MV-4-11 (cell line): Measurements from ENCODE around the gene BICRA.

Source experiments
- DNase-seq: peaks from one replicate; lab custom pipeline; 2025; lab: John Stamatoyannopoulos, UW

Gene BICRA

DNA sequence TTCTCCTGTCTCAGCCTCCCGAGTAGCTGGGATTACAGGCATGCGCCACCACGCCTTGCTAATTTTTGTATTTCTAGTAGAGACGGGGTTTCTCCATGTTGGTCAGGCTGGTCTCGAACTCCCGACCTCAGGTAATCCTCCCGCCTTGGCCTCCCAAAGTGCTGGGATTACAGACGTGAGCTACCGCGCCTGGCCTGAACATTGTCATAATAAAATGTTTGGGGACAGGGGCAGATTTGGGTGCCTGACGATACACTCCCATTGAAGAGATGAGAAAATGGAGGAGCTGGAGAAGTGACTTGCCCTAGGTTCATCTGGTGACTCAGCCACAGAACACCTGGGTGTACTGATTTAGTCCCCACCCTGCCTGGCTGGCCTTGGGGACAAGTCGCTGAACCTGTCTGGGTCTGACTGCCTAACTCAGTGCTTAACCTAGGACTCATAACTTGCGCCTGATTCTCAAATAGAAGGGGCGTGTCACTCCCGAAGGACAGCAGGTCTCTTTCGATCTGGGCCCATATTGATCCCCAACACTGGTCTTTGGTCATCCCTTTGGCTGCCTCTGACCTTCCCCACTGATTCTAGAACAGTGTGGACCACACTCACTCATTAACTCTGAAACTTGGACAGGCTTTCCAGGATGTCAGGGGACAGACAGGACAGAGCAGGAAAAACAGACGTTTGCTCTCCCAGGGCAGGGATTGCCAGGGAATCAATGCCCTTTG, 7.6 kb upstream of the BICRA start:
- no peak for DNase-seq

DNA sequence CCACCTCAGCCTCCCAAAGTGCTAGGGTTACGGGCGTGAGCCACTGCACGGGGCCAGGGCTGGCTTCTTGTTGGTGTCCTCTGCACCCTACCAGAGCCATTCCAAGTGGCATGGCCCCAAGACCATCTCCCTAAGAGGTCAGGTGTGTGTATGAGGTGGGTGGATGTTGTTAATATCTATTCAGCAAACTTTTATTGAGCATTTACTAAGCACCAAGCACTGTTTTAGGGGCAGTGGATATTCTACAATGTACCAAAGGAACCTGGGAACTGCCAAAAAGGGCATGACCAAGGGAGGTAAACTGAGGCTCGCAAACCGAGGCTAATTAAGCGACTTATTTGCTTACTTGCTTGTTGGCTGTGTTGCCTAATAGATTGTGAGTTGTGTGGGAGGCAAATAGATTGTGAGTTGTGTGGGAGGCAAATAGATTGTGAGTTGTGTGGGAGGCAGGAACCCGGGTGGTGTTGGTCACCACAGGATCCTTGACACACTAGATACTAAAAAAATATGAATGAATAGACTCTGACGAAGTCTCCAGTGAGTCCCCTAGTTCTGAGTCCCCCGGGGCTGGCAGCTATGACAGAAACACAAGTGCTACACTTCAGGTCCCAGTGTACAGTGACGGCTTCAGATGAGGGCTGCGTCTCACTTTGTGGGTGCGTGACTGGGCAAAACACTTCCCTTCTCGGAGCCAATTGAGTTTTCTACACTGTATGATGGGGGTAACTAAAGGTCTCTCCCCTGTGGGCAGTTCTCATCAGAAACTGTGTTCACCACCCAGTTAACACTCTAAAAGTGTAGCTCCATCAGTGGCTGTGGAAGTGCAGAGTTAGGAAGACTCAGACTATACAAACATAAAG, 5.0 kb upstream of the BICRA start:
- peak; percentile 36 for DNase-seq

- no peak for DNase-seq
These were observed 1.3 kb upstream of the BICRA start for GRCh38 chr19:47607564-47608073.

- DNase-seq, result peak; percentile 88
These were observed 638 bp upstream of the BICRA start for GRCh38 chr19:47608074-47608918.

GRCh38 chr19:47609906-47610894, 1.3 kb downstream of the BICRA start:
- peak; percentile 12 for DNase-seq

GRCh38 chr19:47610902-47611301, 2.0 kb downstream of the BICRA start:
- no peak for DNase-seq

DNA sequence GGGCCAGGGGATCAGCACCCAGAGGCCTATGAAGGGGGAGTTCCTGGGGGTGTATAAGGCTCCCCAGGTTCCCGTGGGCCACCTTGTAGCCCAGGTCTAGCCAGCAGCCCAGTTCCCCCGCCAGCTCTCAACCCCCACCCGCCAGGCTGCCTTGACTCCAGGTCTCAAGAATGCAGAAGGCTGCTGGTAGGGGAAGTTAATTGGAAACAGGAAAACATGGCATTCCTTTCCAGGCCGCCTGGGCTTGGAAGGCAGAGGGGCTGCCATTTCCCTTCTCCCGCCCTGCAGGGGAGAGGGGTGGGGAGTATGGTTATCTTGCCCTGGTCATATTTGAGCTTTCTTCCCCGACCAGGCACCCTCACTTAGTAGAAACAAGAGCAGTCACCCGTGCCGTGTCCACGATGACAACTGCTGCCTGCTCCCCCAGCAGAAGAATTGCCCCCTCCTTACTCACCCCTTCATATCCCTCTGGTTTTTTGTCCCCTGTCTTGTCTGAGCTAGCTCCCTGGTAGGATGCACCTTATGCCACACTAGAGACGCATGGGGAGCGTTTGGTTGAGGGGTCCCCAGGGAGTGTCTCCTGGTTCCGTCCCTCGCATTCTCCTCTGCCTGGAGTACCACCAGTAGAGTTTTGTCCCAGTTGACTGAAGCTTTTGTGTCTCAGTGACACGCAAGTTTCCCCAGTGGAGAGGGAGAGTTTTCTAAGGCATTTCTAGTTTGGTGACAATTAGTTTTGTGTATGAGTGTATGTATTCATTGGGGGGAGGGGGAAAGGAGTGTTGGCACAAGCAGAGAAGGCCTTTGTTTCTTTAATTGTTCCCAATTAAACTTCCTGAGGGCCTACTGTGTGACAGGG, 4.5 kb downstream of the BICRA start:
- DNase-seq, result no peak

GRCh38 chr19:47614021-47614295, 5.0 kb downstream of the BICRA start:
- no peak for DNase-seq

DNA sequence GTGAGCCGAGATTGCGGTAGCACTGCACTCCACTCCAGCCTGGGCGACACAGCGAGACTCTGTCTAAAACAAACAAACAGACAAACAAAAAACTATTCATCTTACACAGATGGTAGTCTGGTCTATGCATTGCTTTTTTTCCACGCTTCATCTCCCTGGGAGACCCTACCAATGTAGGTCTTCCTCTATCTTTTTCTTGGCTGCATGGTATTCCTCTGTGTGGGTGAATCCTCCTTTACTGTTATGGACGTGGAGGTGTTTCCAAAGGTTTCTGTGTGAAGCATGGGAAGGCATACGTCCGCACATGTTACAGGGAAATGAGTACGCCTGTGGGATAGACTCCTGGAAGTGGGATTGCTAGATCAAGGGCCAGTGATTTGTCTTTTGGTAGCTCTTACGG, 5.6 kb downstream of the BICRA start:
- DNase-seq, result no peak

DNA sequence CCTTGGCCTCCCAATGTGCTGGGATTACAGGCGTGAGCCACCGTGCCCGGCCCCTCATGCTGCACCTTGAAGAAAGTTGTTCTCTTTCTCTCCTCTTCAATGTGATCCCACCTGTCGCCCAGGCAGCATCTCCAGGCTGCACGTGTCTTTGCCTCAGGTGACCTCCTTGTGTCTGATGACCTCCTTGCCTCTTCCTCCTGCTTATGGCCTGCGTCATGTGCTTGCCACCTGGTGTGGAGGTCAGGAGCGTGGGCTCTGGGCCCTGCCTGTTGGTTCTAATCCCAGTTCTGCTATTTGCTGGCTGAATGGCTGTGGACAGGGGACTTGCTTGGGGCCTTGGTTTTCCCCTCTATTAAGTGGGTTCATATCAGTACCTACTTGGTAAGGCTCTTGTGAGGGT, 6.3 kb downstream of the BICRA start:
- DNase-seq, result no peak

- DNase-seq, result no peak
These were observed 6.8 kb downstream of the BICRA start for GRCh38 chr19:47615714-47616113.

DNA sequence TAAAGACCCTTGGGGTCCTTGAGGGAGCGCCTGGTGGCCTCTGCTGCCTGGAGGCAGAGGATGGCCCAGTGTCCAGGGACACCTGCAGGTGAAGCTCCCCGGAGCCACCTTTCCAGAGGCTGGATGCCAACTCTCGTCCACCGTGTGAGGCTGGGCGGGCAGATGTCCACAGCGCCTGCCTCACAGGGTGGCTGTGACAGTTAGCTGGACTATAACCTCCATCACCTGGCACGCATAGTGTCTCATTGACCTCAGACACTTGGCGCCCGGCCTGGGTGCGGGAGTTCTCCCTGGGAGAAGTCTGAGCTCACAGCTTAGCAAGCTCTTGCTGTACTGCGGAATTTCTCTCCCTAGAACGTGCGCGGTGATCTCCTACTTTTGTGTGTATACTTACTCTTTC, 9.8 kb downstream of the BICRA start:
- no peak for DNase-seq

DNA sequence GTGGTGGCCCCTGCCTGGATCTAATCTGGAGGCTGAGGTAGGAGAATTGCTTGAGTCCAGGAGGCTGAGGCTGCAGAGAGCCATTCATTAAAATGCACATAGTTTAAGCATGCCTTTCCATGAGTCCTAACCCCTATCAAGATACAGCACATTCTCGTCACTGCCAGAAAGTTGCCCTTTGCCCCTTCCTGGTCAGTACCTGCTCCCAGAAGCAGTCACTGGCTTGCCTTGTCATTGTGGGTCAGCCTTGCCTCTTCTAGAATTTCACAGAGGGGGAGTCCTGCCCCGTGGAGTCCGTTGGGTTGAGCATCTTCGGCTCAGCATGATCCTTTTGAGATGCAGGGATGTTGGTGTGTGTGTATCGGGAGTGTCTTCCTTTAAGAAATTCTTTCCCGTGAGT, 10.8 kb downstream of the BICRA start:
- no peak for DNase-seq

GRCh38 chr19:47623151-47623920, 14.4 kb downstream of the BICRA start:
- no peak for DNase-seq

DNA sequence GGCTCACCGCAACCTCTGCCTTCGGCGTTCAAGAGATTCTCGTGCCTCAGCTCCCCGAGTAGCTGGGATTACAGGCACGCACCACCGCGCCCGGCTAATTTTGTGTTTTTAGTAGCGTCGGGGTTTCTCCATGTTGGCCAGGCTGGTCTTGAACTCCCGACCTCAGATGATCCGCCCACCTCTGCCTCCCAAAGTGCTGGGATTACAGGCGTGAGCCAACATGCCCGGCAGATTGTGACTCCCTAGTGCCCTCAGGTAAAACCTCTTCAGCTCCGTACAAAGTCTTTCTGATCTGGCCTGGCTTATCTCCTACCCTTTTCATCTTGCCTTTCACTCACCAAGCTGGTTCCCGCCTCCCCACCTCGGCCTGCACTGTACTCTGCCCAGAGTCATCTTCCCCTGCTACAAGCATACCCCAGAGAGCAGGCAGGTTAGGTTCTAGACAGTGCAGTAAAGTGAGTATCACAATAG, 15.0 kb downstream of the BICRA start:
- no peak for DNase-seq

GRCh38 chr19:47625650-47626049, 16.7 kb downstream of the BICRA start:
- DNase-seq, result no peak

- DNase-seq, result no peak
These were observed 17.3 kb downstream of the BICRA start for GRCh38 chr19:47626238-47626637.

DNA sequence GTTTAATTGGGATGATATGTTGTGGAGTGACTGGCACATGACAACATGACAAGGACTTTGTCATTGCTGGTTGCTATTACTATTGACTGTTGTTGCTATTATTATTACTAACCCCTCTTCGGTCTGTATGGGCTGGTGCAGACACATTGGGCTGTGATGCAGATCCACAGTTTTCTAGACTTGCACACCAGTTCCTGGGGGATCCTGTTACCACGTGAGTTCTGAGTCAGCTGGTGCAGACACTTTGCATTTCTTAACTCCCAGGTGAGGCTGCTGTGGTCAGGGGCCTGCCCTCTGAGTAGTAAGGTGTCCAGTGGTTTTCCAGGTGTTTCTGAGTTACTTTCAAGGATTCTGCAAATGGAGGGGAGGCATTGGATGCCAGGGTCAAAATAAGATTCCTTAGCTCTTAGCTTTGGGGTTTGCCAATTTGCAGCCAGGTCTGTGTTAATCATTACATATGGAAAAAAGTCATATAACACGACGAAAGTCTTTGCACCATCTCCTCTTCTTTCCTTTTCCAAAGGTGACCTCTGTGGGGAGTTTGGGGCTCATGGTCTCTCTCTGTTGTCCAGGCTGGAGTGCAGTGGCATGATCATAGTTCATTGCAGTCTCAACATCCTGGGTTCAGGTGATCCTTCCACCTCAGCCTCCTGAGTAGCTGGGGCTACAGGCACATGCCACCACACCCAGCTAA, 19.3 kb downstream of the BICRA start:
- no peak for DNase-seq

DNA sequence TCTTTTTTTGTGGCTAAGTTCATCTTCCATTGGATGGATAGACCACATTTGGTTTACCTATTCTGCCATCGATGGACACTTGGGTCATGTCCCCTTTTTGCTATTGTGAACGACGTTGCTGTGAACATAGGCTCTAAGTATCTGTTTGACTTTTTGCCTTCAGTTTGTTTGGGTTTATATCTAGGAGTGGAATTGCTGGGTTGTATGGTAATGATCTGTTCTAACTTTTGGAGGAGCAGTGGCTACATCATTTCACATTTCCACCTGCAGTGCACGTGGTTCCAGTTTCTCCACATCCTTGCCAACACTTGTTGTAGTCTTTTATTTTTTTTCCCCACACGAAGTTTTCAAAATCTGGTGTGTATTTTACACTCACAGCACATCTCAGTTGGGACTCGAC, 21.7 kb downstream of the BICRA start:
- no peak for DNase-seq
